Mucosa of descending colon (tissue), 3 donors: ENCODE data around the gene BANP. TPM values are rescaled to one million over a fixed set of nuclear protein-coding genes. Genes with fewer than 3 reads are reported as not detected.
A peak's percentile ranks its signal among the peaks of the same experiment; 100 is the strongest.
"Not testable (repeated sequence)": the region's sequence is repeated elsewhere in the genome, so short reads cannot be mapped to it uniquely, and the experiment has no call there.

Source experiments
- ATAC-seq: fragments of 200-7000 bp; cut with Tn5 transposase; one replicate; pipeline ENCODE4 v1.9.1; 2020; ENCODE audit warnings: mild to moderate bottlenecking, moderate library complexity
- DNase-seq, 3 donors: peaks; one replicate each; pipeline ENCODE4 v3.0.0-alpha.2; 2020
- H3K36me3 ChIP-seq: fragments of 200-600 bp; one replicate; pipeline ENCODE4 v1.8.0; 2021; ENCODE audit warnings: low read depth, mild to moderate bottlenecking
- H3K4me1 ChIP-seq: fragments of 200-600 bp; one replicate; pipeline ENCODE4 v1.8.0; 2021; ENCODE audit warnings: low read depth, mild to moderate bottlenecking
- H3K4me3 ChIP-seq: fragments of 200-600 bp; one replicate; pipeline ENCODE4 v1.8.0; 2021; ENCODE audit warnings: mild to moderate bottlenecking
- H3K9me3 ChIP-seq: fragments of 200-600 bp; one replicate; pipeline ENCODE4 v1.8.0; 2021; ENCODE audit warnings: mild to moderate bottlenecking
- intact Hi-C, 2 donors: fragments of 100-400 bp; cut with DNase I in 1 of 2; cut with micrococcal nuclease in 1 of 2; formaldehyde crosslinking; loops; one replicate each; pipeline versions ENCODE4 v1.11.0 to v1.11.1; 2022; cut with DNase I, micrococcal nuclease
- total RNA-seq, 3 donors: library from RNA; stranded (reverse); fragmentation: NEBNext Ultra II Directional in 2 of 3; extraction: Animal tissue kit (Norgen Biotek cat#: 25700) in 2 of 3; gene quantifications; one replicate each; pipeline versions ENCODE4 v1.2.1 to v1.2.4, GENCODE V29; 2021 to 2023
- TF ChIP-seq, protein P1 (sequence below): fragments of 200-600 bp; IDR thresholded peaks from one replicate; pipeline ENCODE4 v1.8.0; 2022; ENCODE audit warnings: antibody characterized with exemption, mild to moderate bottlenecking
- donor health status: DM: no; HTN: no; CAD: no; lungs with moderate emphysema.
- donor health status: DM: no; HTN: no; CAD: no.
- donor health status: DM: no; HTN: yes; CAD: no.

The BANP gene
- total RNA-seq, 3 donors from 2014 or later, result 24.4 to 36.0 (median 26.1) TPM

DNA sequence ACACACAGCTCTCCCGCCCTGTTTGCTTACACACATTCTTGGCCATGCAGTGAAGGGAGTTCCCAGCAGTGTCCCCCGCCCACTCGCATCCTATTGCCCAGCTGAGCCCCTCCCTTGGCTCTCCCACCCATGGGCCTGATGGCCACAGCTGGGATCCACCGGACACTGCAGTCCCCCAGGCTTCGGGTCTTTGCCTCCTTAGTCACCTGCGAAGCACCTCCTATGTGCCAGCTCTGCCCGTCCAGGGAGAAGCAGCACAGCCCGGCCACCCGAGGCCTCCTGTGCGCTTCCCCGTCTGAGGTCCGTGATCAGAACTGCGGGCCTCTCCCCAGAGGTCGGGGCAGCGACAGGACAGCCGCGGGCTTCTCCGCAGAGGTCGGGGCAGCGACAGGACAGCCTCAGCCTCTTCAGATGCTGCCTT, 136.9 kb downstream of the BANP start:
- ATAC-seq (peak; percentile 17), DNase-seq (peak in 2 of 3 donors; percentile 25 to 53)

DNA sequence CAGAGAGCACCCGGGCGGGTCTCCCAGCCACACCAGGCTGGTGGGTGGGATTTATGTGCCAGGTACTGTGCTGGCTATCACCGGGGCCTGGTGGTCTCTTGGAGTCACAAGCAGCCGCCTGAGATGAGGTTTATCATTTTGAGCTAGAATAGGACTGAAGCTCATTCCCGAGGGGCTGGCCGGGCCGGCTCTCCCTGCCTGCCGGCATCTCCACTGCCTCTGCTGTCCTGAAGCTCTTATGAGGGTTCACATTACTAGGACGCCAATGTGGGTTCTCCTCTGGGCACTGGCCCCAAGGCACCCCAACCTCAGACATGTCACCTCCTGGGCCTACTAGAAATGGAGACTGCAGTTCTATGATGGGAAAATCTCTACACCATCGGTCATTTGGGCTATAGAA, 137.4 kb downstream of the BANP start:
- intact Hi-C loops, H3K4me3 ChIP-seq, ATAC-seq, H3K4me1 ChIP-seq, H3K9me3 ChIP-seq, H3K36me3 ChIP-seq: not testable (repeated sequence)
- peak in 1 of 3 donors; percentile 12 for DNase-seq

More for the DNA sequence above, 136.9 kb downstream of the BANP start:
- TF ChIP-seq, protein P1, sequence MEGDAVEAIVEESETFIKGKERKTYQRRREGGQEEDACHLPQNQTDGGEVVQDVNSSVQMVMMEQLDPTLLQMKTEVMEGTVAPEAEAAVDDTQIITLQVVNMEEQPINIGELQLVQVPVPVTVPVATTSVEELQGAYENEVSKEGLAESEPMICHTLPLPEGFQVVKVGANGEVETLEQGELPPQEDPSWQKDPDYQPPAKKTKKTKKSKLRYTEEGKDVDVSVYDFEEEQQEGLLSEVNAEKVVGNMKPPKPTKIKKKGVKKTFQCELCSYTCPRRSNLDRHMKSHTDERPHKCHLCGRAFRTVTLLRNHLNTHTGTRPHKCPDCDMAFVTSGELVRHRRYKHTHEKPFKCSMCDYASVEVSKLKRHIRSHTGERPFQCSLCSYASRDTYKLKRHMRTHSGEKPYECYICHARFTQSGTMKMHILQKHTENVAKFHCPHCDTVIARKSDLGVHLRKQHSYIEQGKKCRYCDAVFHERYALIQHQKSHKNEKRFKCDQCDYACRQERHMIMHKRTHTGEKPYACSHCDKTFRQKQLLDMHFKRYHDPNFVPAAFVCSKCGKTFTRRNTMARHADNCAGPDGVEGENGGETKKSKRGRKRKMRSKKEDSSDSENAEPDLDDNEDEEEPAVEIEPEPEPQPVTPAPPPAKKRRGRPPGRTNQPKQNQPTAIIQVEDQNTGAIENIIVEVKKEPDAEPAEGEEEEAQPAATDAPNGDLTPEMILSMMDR, result no peak
- Histone ChIP-seq H3K36me3 (no peaks in the 10 kb centered on the region), H3K4me3 (no peak overlapping the region), H3K9me3 (no peaks in the 10 kb centered on the region), H3K4me1 (no peaks in the 10 kb centered on the region)
- intact Hi-C loops, result no loop called here

DNA sequence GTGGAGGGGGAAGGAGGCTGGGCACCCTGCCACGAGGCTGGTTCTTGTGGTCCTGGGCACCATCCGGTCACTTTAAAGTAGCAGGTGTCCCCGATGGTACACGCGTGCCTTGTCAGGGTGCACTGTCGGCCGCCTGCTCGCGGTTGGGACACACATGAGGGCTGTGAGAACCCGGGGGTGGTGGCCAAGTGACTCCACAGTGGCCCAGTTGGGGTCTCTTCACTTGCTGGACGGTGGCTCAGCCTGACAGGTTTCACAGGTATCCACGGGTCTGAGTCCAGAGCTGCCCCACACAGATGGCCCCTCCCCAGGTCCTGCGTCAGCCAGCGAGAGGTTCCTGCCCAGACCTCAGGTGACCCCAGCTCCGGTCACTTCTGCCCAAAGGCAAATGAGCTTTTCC, 137.8 kb downstream of the BANP start:
- H3K4me3 ChIP-seq, H3K9me3 ChIP-seq, intact Hi-C loops, H3K4me1 ChIP-seq, H3K36me3 ChIP-seq, ATAC-seq: not testable (repeated sequence)
- peak in 1 of 3 donors; percentile 38 for DNase-seq

DNA sequence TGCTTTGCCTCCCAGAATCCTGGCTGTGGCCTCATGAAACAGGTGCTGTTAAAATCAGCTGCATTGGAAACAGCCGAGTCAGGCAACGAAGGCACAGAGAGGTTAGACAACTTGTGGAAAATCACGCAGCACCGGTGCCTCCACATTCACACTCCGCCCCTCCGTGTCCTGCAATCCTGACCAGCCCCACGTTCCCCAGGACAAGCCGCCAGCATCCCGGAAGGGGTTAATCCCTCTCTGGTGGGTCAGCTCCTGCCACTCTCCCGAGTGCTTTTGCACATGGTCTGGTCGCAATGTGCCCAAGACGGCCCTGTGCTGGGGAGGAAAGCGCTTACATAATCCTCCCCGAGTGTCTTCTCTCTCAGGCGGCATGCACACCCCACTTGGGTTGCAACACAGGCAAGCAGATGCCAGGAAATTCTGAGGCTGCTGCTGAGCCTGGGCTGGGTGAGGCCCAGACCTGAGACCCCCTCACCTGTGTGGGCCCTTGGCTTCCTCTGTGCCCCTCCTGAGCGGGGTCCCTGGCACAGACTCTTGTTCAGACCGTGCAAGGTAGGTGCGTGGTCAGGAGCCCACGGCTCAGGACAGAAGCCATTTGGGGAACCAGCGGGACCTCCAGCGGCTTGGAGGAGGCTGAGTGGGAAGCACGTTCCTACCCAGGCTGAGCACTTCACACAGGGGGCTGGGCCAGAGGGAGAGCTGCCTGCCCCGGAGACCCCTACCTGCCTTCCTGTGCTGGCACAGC, 138.6 kb downstream of the BANP start:
- intact Hi-C loops, H3K4me3 ChIP-seq, H3K36me3 ChIP-seq, H3K4me1 ChIP-seq, H3K9me3 ChIP-seq: not testable (repeated sequence)
- DNase-seq (peak in 1 of 3 donors; percentile 51), ATAC-seq (peak; percentile 17)

DNA sequence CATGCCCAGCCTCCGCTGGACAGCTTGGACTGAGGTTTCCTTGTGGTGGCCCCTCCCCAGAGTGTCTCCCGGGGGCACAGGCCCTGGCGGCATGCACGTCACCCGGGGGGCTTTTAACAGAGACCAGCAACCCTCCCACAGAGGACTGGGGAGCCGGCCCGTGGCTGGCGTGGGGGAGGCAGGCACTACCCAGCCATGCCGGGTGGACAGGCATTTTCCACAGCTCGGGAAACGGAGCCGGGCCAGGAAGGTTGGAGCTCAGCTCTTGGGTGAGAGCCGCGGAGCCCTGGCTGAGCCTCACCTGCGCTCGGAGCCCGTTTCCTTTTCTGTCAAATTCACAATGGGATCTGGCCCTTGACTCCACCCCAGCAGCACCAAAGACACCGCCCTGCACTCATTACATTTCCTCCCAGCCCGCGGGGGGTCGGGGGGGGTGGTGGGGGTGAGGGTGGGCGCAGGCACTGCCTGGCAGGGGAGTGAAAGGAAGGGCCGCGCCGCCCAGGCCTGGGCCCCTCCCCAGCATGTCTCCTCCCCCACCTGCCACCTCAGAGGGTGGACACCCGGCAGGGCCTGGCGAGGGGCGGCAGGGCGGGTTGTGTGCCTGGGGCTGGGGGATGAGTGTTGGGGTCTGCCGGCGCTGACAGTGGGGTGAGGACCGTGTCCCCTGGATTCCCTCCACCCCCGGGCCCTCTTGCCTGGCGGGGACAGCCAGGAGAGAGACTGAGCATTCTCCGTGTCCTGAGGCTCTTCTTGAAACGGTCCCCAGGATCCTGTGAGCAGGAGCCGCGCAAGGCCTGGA, 139.3 kb downstream of the BANP start:
- H3K4me1 ChIP-seq, H3K36me3 ChIP-seq, ATAC-seq, H3K9me3 ChIP-seq, H3K4me3 ChIP-seq, intact Hi-C loops: not testable (repeated sequence)
- peak in 1 of 3 donors; percentile 37 for DNase-seq

DNA sequence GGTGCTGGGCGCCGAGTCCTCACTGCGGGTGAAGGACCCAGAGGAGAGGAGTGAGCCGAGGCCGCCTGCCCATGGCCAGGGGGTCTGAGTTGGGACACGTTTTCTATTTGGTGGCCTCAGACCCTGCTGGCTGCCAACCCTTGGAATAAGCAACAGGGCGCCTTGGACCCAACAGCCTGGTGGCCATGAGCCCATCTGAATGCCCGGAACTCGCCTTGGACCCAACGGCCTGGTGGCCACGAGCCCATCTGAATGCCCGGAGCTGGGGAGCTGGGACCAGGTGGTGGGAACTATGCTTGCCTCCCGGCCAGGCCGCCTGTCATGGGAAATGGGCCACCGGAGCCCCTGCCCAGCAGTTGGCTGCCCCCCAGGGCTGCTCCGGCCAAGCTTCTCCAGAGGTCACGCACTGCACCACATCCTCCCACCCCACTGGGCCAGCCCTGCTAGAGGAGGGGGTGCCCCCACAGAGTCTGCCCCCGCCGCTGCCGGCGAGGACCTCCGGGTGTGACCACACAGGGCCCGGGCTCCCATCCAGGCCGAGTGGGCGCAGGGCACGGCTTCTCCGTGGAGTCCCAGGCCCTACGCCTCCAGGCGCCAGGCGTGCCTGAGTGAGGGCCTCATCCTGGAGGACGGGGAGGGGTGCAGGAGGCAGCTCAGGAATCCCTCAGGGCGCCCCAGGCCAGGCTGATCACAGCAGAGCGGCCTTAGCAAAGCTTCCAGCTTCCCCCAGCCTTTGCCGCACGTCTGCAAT, 140.2 kb downstream of the BANP start:
- H3K36me3 ChIP-seq, H3K4me3 ChIP-seq, intact Hi-C loops, H3K9me3 ChIP-seq, H3K4me1 ChIP-seq: not testable (repeated sequence)
- peak in 1 of 3 donors; percentile 53 for DNase-seq
- peak; percentile 9 for ATAC-seq

DNA sequence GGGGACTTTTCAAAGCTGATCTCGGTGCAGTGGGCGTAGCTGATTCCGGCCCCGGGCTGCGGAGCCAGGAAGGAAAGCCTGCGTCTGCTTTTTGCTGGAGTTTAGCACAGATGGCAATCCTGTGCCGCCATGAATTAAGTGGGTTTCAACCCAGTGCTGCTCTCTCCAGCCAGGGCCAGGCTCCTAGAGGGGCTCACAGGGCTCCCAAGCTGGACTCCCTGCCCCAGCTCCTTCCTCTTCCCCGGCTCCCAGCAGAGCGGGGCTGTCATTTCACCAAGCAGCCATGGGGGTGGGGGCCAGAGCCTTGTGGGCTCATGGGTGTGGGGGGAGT, 140.7 kb downstream of the BANP start:
- H3K9me3 ChIP-seq, H3K4me1 ChIP-seq, H3K4me3 ChIP-seq, DNase-seq, ATAC-seq, intact Hi-C loops, H3K36me3 ChIP-seq: not testable (repeated sequence)

DNA sequence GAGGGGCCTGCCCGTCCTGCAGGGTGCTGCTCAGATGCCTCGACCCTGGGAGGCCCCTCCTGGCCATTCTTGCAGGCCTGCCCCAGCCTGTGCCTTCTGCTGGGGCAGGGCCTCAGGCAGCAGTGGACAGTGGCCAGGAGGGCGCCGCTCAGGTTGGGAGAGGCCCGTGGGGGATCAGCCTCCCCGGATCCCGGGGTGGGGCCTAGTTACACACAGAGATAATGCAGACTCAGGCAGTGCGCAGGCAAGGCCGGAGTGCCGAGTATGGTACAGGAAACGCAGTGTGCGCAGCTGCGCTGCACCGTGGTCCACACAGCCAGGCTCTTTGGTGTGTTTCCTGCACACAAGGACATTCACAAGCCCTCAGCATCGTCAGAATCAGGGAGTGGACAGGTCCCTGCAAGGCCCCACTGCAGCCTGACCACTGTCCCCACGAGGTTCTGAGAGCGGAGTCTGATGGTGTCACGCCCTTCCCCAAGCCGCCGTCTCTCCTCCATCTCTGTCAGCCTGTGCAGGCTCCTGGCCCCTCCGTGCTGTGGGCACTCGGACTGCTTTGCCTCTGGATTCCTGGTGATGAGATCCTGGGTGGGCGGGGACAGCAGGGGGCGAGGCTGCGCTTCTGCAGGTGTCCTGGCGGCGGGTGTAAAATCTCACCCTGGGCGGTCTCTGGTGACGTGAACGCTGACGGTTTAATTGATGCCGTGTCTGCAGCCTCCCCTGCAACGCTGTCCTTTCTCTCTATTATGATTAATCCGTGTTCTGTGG, 141.7 kb downstream of the BANP start:
- peaks cover 10% of the 10 kb centered on the region for H3K9me3 ChIP-seq
- ATAC-seq, H3K4me1 ChIP-seq, H3K4me3 ChIP-seq, intact Hi-C loops, H3K36me3 ChIP-seq: not testable (repeated sequence)
- DNase-seq, result peak in 1 of 3 donors; percentile 37

DNA sequence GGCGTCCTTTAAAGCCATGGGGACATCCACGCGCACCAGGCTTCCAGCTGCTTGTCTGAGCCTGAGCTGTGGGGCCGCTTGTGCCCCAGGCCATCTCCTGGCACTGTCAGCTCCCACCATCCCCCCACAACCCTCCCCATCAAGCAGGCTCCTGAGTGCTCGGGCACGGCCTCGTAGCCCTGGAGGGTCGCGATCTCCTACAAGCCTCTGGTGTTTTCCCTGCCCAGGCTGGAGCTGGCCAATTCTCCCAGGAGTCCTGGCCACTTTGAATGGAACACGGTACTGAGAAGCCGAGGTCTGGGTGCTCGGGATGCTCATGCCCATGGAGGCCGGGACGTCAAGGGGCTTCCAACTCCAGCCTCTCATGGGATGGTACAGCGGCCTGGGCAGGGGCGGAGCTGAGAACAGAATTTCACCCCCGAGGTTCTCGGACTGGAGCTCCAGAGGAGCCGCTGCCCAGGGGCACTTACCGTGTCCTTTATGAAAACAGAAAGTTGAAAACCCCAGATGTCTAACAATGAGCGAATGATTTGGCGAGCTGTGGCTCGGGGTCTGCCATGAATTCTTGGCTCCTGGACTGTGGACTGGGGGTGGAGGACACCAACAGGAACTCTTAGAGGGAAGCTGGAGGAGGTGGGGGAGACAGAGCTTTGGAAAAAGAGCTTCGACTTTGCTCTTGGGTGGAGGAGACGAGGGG, 142.5 kb downstream of the BANP start:
- DNase-seq, result peak in 1 of 3 donors; percentile 25
- ATAC-seq, H3K4me1 ChIP-seq, H3K36me3 ChIP-seq, H3K4me3 ChIP-seq, intact Hi-C loops: not testable (repeated sequence)
- peaks cover 10% of the 10 kb centered on the region for H3K9me3 ChIP-seq

DNA sequence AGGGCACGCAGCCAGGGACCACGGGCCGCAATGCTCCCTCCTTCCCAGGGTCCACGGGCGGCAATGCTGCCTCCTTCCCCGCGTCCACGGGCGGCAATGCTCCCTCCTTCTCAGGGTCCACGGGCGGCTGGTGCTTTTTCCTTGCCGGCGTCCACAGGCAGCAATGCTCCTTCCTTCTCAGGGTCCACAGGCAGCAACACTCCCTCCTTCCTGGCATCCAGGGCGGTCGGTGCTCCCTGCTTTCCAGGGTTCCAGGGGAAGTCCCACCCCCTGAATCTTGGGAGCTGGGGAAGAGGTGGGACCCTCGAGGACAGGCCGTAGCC, 143.0 kb downstream of the BANP start:
- H3K4me1 ChIP-seq, ATAC-seq, H3K36me3 ChIP-seq, intact Hi-C loops, H3K4me3 ChIP-seq: not testable (repeated sequence)
- peak in 1 of 3 donors; percentile 43 for DNase-seq
- H3K9me3 ChIP-seq, result peaks cover 10% of the 10 kb centered on the region

DNA sequence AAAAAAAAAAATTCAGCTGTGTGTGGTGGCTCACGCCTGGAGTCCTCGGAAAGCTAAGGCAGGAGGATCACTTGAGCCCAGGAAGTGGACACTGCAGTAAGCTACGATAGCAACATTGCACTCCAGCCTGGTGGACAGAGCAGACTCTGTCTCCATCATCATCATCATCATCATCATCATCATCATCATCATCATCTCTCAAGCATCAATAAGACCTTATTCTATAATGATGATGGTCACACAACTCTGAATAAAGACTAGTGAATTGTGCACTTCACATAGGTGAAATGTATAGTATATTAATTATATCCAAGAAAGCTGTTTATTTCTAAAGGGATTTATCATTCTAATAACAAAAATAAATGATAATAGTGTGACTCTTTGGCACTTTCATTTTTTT, 143.7 kb downstream of the BANP start:
- H3K36me3 ChIP-seq, H3K4me1 ChIP-seq, H3K4me3 ChIP-seq, intact Hi-C loops, ATAC-seq: not testable (repeated sequence)
- peaks cover 10% of the 10 kb centered on the region for H3K9me3 ChIP-seq
- peak in 1 of 3 donors; percentile 1 for DNase-seq

DNA sequence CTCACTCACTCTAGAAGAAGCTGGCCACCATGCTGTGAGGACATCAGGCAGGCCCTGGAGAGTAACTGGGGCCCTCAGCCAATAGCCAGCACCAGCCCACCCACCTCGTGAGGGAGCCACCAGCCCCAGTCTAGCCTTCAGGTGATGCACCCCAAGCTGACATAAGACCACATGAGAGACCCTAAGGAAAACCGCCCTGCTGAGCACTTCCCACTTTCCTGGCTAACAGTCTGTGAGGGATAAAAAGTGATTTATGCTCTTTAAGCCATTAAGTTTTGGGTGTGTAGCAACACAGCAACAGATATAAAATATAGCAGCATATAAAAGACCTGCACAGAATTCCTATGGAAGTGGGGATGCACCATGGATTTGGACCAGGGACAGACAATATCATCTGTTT, 145.4 kb downstream of the BANP start:
- H3K4me3 ChIP-seq, ATAC-seq, intact Hi-C loops, H3K36me3 ChIP-seq, H3K4me1 ChIP-seq: not testable (repeated sequence)
- peak in 1 of 3 donors; percentile 5 for DNase-seq
- H3K9me3 ChIP-seq, result peaks cover 10% of the 10 kb centered on the region
